HG02852 (cell line): ENCODE data around the gene ILRUN.
"Not testable (repeated sequence)": the region's sequence is repeated elsewhere in the genome, so short reads cannot be mapped to it uniquely, and the experiment has no call there.

Source experiments
- ATAC-seq: cut with Tn5 transposase; IDR thresholded peaks from one replicate; pipeline ENCODE4 v1.9.1; 2021; ENCODE audit warnings: mild to moderate bottlenecking, moderate library complexity; ENCODE audit not compliant: unreplicated experiment

Gene ILRUN

DNA sequence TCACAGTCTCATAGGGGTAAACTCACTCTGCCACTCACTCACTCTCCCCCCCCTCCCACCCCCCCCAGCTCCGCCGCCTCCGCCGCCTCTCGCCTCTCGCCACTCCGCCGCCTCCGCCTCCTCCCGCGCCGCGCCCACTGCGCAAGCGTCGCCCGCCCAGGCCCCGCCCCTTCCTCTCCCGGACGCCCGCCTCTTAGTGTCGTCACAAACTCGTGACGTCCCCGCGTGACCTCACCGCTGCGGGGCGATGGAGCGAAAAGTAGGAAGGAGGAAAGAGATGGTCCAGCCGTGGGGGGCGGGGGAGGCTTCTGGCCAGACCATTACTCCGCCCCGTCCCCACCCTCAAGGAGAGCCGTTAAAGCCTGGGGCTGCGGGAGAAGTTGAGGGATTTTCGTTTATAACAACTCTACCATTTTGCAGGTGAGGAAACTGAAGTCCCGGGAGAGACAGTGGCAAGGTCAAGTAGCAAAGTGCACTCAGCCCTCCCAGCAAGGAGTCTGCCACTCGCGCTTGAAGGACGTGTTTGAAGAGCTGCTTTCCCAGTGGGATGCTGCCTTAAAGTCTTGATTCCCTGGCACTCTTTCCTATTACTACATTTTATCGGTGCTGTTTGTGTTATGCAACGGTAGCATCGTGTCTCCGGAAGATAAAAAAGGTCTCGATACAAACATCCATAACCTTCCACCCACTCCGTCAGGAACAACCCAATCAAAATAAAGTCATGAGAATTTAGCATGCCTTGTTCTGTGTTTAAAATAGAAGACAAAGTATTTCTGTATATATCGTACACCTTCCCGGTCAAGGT, at the start of gene ILRUN:
Gene ILRUN, minus strand, starts transcription at position 29 of the 805 bp plus-strand sequence. CDS start 164 bp downstream, outside the sequence.
- peak; percentile 75 for ATAC-seq

DNA sequence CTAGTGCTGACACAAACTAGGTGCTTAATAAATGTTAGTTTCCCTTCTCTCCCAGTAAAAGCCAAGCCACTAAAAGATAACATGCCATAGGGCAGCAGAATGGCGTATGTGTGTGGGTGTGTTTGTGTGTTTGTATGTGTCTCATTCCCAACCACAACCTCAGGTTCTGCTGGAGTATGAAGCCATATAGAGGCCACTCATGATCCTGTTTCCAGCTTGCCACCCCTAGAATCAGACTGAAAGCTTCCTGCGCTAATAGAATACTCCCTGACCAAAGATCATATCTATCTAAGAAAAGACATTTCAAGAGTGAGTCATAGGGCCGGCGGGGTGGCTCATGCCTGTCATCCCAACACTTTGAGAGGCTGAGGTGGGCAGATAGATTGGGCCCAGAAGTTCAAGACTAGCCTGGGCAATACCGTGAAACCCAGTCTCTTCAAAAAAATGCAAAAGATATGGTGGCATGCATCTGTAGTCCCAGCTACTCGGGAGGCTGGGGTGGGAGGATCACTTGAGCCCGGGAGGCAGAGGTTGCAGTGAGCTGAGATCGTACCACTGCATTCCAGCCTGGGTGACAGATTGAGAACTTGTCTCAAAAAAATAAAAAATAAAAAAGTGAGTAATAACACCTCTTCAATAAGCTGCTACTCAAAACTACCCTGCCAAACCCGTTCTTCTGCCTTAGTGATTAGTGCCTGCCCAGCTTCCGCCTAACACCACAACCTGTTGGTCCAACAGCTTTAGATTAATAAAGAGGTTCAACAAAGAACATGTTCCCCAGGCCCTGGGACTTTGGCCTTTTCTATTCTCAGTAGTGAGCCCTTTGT, 48.9 kb upstream of the ILRUN start:
- no peak for ATAC-seq

DNA sequence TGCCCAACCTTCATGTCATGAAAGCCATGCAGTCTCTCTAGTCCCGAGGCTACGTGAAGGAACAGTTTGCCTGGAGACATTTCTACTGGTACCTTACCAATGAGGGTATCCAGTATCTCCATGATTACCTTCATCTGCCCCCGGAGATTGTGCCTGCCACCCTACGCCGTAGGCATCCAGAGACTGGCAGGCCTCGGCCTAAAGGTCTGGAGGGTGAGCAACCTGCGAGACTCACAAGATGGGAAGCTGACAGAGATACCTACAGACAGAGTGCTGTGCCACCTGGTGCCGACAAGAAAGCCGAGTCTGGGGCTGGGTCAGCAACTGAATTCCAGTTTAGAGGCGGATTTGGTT, 47.7 kb upstream of the ILRUN start:
- ATAC-seq, result not testable (repeated sequence)

DNA sequence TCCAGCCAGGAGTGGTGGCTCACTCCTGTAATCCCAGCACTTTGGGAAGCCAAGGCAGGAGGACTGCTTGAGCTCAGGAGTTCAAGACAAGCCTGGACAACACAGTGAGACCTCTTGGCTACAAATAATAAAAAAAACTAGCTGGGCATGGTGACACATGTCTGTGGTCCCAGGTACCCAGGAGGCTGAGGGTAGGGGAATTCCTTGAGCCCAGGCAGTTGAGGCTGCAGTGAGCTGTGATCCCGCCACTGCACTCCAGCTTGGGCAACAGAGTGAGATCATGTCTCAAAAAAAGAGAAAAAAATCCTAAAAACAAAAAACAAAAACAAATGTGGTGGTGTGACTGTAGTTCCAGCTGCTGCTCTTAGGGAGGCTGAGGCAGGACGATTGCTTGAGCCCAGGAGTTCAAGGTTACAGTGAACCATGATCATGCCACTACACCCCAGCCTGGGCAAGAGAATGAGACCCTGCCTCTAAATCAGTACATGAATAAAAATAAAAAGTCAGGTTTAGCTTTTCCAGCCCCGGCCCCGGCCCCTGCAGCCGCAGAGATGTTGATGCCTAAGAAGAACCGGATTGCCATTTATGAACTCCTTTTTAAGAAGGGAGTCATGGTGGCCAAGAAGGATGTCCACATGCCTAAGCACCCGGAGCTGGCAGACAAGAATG, 47.2 kb upstream of the ILRUN start:
- ATAC-seq, result no peak

DNA sequence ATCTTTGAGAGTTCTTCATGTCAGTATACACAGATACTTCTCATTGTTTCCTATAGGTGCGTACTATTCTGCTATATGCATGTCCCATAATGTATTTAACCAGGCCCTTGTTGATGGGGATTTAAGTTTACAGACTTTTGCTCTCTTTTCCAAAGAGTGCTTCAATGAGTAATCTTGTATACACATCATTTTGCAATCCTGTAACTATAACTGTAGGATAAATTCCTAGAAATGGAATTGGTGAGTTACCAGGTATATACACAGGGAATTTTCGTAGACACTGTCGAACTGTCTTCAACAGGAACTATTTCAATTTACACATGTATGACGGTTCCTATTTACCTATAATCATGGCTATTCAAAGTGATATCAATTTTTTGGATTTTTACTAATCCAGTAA, 45.5 kb upstream of the ILRUN start:
- ATAC-seq, result no peak

DNA sequence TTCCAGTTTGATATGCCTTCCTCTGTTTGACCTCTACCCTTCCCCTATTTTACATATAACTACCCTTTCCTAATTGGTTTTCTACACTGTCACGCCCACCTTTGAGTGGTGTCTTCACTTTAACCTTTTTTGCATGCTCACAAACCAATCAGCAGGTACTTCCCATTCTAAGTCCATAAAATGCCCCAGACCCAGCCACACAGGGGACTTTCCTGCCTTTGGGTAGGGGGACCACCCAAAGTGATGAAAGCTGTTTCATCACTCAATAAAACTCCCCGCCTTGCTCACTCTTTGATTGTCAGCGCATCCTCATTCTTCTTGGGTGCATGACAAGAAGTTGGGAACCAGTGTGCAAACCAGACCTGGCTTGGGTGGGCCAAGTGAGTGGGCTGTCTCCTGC, 40.3 kb upstream of the ILRUN start:
- ATAC-seq, result no peak

DNA sequence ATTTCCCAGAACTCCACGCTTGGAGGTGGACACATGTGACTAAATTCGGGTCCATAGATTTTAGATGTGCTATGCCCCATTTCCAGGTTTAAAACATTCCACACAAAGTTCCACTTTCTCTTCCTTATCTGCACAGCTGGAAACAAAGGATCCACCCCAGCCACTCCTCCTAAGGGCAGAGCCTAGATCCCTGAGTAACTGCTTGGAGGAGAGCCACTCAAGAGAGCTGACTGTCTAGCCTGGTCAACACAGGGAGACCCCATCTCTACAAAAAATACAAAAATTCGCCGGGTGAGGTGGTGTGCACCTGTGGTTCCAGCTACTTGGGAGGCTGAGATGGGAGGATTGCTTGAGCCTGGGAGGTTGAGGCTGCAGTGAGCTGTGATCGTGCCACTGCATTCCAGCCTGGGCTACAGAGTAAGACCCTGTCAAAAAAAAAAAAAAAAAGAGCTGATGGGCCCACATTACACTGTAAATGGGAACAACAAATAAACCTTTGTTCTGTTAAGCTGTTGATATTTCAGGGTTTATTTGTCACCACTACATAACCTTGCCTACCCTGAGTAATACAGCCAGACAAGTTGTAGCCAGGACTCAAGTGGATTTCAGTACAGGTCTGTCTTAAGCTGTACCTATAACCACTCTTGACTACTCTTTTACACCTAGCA, 35.0 kb upstream of the ILRUN start:
- no peak for ATAC-seq

DNA sequence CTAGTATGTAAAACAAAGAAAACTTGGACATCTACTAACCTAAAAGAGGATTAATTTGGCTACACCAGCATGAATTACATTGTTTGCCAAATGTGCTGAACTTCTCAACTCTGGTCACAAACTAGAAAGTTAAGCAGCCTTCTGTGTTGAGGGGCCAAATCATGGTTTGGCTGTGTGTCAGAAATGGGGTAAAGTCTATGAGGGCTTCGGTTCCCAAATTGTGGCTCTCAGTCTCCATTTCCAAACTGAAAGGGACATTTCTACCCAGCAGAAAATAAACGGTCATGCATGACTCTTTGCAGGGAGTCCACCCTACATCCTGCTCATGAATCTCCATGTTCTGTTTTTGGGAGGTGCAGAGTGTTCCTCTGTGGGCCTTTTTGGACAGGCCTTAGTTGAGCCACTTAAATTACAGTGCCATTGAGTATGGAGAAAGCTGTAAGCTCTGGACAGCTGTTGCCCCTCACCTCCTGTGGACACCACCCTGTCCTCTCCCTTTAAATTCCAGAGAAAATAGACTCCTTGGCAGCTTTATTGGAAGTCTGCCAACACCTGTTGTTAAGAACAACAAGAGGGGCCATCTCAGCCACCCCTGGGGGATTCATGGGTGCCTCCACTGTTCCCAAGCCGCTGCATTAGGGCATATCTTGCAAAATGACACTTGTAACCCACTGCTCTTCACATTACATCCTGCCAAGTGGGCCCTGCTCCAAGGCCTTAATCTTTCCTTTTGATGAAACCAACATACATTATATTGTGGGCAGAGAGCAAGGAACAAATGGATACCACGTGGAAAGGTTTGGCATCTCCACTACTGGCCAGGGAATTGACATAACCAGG, 33.3 kb upstream of the ILRUN start:
- ATAC-seq, result no peak

DNA sequence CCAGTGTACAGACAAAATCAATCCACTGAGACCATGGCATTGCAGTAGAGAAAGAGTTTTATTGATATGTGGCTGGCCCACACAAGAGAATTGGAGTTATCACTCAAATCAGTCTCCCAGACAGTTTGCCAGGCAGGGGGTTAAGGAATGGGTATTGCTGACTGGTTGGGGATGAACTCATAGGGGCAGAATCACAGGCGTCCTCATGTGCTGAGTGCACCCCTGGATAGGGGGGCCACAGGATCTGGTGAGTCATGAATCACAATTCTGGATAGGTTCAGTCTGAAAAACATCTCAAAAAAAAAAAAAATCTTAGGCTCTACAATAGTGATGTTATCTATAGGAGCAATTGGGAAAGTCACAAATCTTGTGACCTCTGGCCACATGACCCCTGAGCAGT, 29.5 kb upstream of the ILRUN start:
- no peak for ATAC-seq

DNA sequence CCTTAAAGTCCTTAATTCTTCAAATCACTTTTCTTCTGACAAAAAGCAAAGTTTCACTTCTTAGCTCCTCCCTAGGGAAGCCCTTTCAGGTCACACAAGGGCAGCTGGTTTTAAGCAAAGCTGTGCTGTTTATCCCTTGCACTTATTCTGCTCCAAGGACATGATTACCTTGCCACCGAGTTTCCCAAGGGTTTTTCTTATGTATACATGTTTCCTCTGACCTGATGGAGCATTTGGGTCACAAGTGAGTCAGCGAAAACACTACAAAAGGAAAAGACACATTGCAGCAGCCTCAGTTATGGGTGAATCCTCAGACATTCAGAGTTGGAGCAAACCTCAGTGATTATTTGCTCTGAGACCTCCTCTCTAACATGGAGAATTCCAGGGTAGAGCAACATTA, 26.6 kb upstream of the ILRUN start:
- no peak for ATAC-seq

DNA sequence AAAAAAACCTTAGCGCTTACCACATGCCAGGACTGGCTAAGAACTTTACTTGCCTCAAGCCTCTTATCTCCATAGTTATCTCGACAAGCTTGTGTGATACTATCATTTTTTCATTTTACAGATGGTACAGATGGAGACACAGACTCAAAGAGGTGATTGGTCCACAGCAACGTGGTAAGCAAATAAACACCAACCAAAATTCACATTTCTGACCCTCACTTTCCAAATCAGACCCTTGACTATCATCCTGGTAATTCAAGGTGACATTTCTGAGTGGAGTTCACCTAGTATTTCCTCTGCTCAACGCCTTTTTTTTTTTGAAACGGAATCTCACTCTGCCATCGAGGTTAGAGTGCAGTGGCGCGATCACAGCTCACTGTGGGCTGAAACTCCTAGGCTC, 25.9 kb upstream of the ILRUN start:
- no peak for ATAC-seq

DNA sequence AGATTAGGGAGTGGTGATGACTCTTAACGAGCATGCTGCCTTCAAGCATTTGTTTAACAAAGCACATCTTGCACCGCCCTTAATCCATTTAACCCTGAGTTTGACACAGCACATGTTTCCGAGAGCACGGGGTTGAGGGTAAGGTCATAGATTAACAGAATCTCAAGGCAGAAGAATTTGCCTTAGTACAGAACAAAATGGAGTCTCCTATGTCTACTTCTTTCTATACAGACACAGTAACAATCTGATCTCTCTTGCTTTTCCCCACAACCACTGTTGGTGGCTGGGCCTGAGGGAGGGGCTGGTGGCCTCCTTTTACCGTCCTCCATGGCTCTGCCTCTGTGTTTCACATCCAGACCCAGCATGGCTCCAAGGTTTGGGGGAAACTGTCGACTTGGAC, 23.6 kb upstream of the ILRUN start:
- not testable (repeated sequence) for ATAC-seq

DNA sequence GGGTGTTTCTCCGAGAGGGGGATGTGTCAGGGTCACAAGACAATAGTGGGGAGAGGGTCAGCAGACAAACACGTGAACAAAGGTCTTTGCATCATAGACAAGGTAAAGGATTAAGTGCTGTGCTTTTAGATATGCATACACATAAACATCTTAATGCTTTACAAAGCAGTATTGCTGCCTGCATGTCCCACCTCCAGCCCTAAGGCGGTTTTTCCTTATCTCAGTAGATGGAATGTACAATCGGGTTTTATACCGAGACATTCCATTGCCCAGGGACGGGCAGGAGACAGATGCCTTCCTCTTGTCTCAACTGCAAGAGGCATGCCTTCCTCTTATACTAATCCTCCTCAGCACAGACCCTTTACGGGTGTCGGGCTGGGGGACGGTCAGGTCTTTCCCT, 23.1 kb upstream of the ILRUN start:
- ATAC-seq, result not testable (repeated sequence)

DNA sequence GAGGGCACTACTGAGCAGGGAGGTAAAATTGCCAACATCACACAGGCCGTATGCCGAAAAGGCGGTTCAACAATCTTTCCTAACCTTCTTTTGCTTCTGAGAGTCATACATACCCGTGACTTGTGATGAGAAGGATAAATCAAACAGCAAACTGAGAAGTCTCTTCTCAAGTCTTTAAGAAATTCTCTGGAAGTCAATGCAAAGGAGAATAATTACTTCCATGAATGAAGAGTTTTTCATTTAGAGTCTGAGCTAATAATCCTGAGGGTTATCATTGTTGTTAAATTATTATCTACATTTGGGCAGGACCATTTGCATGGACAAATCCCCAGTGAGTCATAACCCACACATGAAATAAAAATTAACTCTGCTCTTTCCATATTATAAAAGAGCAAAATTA, 22.4 kb upstream of the ILRUN start:
- ATAC-seq, result no peak

DNA sequence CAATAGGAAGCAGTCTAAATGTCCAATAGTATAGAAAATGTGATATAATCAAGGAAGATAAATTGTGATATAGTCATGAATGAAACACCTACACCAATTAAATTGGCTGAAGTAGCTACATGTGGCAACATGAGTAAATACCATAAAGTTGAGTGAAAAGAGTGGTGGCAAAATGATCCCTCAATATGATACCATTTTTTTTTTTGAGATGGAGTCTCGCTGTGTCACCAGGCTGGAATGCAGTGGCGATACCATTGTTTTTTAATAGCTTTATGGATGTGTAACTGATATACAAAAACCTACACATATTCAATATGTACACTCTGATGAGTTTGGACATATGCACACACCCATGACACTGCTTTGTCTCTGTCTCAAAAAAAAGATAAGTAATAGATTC, 20.9 kb upstream of the ILRUN start:
- ATAC-seq, result no peak

DNA sequence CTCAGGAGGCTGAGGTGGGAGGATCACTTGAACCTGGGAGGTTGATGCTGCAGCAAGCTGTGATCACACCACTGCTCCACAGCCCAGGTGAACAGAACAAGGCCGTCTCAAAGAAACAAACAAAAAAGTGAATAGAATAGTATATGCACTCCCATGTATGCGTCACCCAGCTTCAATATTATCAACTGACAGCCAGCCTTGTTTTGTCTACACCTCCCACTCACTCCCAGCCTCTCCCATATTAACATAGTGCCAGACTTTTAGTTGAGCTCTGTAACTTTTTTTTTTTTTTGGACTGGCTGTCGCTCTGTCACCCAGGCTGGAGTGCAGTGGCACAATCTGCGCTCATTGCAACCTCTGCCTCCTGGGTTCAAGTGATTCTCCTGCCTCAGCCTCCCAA, 18.1 kb upstream of the ILRUN start:
- ATAC-seq, result no peak

DNA sequence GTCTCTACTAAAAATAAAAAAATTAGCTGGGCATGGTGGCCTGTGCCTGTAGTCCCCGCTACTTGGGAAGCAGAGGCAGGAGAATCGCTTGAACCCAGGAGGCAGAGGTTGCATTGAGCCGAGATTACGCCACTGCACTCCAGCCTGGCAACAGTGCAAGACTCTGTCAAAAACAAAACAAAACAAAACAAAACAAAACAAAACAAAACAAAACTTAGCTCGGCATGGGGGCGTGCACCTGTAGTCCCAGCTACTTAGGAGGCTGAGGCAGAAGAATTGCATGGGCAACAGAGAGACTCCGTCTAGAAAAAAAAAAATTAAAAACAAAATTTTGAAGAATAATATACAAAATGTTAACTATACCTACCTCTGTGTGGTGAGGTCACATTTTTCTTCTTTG, 16.3 kb upstream of the ILRUN start:
- ATAC-seq, result not testable (repeated sequence)

DNA sequence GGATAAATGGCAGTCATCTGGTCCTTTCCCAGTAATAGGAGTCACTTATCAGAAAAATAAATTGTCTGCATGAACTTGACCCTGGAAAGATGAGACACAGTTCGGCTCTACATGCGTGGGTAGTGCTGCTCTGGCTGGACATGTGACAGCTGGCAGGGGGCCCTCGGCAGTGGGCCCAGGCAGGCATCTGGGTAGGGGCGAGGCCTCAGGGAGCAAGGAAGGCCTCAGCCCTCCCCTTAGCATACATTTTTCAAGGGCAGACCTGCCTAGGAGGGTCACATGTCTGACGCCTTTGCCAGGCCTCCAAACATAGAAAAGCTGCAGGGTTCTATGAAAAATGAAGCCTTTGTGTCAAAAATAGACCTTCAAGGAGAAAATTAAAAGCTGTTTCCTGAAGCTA, 12.8 kb upstream of the ILRUN start:
- ATAC-seq, result no peak

DNA sequence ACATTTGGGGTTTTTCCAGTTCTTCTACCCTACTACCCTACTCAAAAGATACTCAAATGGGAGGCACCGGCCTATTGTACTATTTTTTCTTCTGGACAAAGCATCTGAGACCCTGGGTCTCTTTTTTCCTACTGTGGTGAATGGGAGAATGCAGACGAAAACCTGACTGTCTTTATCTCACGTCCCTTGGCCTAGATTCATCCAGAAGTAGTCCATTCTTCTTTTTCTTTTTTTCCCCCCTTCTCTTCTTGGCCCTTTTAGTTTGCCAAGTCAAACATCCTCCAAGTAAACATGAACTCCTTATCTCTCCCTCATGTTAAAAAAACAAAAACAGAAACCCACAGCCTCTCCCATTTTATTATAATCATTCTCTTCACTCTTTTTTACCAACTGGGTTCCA, 8.7 kb upstream of the ILRUN start:
- no peak for ATAC-seq

DNA sequence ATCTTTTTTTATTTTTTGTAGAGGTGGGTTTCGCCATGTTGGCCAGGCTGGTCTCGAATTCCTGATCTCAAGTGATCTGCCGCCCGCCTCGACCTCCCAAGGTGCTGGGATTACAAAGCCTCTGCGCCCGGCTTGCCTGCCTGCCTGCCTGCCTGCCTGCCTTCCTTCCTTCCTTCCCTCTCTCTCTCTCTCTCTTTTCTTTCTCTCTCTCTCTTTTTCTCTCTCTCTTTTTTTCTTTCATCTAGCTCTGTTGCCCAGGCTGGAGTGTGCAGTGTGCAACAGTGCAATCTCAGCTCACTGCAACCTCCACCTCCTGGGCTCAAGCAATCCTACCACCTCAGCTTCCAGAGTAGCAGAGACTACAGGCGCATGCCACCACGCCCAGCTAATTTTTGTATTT, 4.6 kb upstream of the ILRUN start:
- no peak for ATAC-seq
